Common myeloid progenitor, CD34-positive (primary cell): ENCODE data around the gene CATSPER3.

Experiments
- CTCF ChIA-PET: fragments of 350-600 bp; sonication (Branson Sonifier 250); formaldehyde crosslinking; loops from one replicate; lab custom pipeline; 2021; ENCODE audit warnings: antibody characterized with exemption; lab: Charles Lee
- POLR2A ChIA-PET: fragments of 350-600 bp; sonication (Branson Sonifier 250); formaldehyde crosslinking; loops from one replicate; lab custom pipeline; 2021; ENCODE audit warnings: antibody characterized with exemption; lab: Charles Lee
- DNase-seq, 3 donors: peaks; one replicate each; pipeline versions ENCODE4 v3.0.0 to v3.0.0-alpha.2; 2013
- H3K27ac ChIP-seq, 2 experiments: 1 replicate in 1 of 2; 2 replicates in 1 of 2; pipeline ENCODE4 v1.7.0; 2013; ENCODE audit warnings: inconsistent platforms in 2 of 2, low read length in 2 of 2, mild to moderate bottlenecking in 2 of 2, low read depth in 1 of 2, moderate library complexity in 1 of 2; ENCODE audit not compliant: severe bottlenecking in 2 of 2, insufficient read depth in 1 of 2, poor library complexity in 1 of 2
- H3K27me3 ChIP-seq, 5 experiments: replicated peaks in 2 of 5; 1 replicate in 3 of 5; 2 replicates in 2 of 5; pipeline versions ENCODE4 v1.6.1 to v1.7.0; 2013; ENCODE audit warnings: low read length in 4 of 5, mild to moderate bottlenecking in 2 of 5, moderate library complexity in 2 of 5, inconsistent platforms in 1 of 5; ENCODE audit not compliant: insufficient read depth in 5 of 5, control insufficient read depth in 4 of 5
- H3K36me3 ChIP-seq, 4 experiments: 1 replicate in 2 of 4; 2 replicates in 2 of 4; pipeline versions ENCODE4 v1.6.1 to v1.7.0; 2013; ENCODE audit warnings: low read length in 3 of 4, control low read depth in 1 of 4, mild to moderate bottlenecking in 1 of 4; ENCODE audit not compliant: control insufficient read depth in 4 of 4, insufficient read depth in 4 of 4
- H3K4me1 ChIP-seq, 4 experiments: 1 replicate in 3 of 4; 2 replicates in 1 of 4; pipeline versions ENCODE4 v1.6.1 to v1.7.1; 2013; ENCODE audit warnings: low read length in 3 of 4, mild to moderate bottlenecking in 3 of 4, control low read depth in 1 of 4, inconsistent platforms in 1 of 4, moderate library complexity in 1 of 4; ENCODE audit not compliant: control insufficient read depth in 4 of 4, insufficient read depth in 4 of 4; ENCODE audit errors: control extremely low read depth in 1 of 4
- H3K4me3 ChIP-seq, 7 experiments: 1 replicate in 4 of 7; 2 replicates in 3 of 7; pipeline versions ENCODE4 v1.5.1 to v1.7.0; 2013; ENCODE audit warnings: mild to moderate bottlenecking in 7 of 7, low read length in 6 of 7, moderate library complexity in 6 of 7, inconsistent platforms in 2 of 7, low read depth in 2 of 7, control low read depth in 1 of 7; ENCODE audit not compliant: insufficient read depth in 4 of 7, control insufficient read depth in 1 of 7; ENCODE audit errors: extremely low read depth in 1 of 7
- H3K9me3 ChIP-seq, 5 experiments: 1 replicate in 4 of 5; 2 replicates in 1 of 5; pipeline versions ENCODE4 v1.6.1 to v1.7.1; 2013; ENCODE audit warnings: low read length in 4 of 5, mild to moderate bottlenecking in 2 of 5, inconsistent platforms in 1 of 5, low read depth in 1 of 5, moderate library complexity in 1 of 5; ENCODE audit not compliant: control insufficient read depth in 4 of 5, insufficient read depth in 2 of 5; ENCODE audit errors: control extremely low read depth in 1 of 5
- WGBS: methylation state at CpG from one replicate; pipeline ENCODE4 v1.1.5; 2013; ENCODE audit not compliant: insufficient coverage; 5-methylcytosine and 5-hydroxymethylcytosine counted together

The CATSPER3 gene

DNA sequence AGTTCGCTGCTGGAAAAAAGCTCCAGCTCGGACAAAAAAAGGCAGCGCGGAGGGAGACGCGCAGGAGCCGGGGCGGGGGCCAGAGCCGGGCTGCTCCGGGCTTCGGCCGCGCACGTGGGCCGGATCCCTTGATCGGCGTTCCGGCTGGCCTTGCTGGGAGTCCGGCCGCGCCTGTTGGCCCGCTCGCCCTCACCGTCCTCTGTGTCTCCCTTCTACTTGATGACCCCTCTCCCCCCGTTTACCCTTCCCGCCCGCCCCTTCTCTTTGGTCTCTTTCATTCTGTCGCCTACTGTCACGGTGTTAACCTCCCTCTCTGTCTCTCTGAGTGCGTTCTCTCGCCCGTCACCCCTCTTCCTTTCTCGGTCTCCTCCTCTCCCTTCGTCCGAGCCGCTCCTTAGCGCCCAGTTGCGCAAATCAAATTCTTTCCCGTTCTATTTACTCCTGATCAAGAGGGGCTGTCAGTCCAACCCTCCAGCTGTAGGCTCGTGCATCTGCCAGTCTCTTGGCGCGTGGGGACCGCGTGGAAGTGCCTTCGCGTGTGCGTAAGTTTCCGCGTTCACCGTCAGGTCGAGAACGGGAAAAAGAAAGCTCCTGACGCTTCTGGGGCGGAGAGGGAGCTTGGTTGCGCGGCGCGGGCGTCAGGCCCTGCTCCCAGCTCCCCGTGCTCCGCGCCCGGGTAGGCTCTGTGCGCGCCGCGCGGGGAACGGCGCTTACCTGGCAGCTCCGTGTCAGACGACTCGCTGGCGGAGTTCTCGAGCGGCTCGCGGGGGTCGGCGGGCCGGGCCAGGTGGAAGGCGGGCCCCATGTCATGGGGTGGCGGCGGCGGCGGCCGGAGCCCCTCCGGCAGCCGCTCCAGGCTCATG is 65.5 kb downstream of the CATSPER3 start:
- Histone ChIP-seq H3K36me3 (no peaks in the 10 kb centered on the region), H3K27me3 (peaks cover 29 to 96% (median 73%) of the 10 kb centered on the region in 5 experiments), H3K4me3 (peak overlapping the region in 5 of 7 experiments; percentile 23 to 69 (median 43)), H3K4me1 (peaks cover 0 to 31% (median 19%) of the 10 kb centered on the region in 4 experiments), H3K27ac (peak overlapping the region in 1 of 2 experiments; percentile 75), H3K9me3 (no peaks in the 10 kb centered on the region)
- DNase-seq: peak; percentile 26 to 48 (median 36)
- ChIA-PET CTCF (interaction anchor here (1.1 to 2.5 kb wide), 2 partner anchors 9 kb away, joined by 3 to 7 read pairs; no protein-coding TSS in a partner anchor), POLR2A (no interaction called here)
- under 1% methylated on average over 84 of the region's 89 CpGs for WGBS

DNA sequence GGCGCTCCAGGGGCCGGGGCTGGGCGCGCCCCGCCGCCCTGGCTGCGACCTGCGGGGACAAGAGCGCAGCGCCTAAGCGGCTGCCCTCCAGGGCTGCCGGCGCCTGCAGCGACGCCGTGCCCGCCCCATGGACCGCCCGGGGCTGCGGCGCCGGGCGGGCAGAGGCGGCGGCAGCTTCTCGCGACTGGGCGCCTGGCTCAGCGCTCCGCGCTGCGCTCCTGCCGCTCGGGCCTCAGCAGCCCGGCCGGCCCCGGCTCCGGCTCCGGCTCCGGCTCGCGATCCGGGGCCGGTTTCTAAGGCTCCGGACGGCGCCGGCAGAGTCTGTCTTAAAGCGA is 66.2 kb downstream of the CATSPER3 start, which contains the start of gene PITX1:
TSS of gene PITX1 (minus strand) at position 328 of the 335 bp plus-strand sequence. CDS start 347 bp downstream, outside the sequence.
- CTCF ChIA-PET: interaction anchor here (1.1 to 2.5 kb wide), 2 partner anchors 9 to 10 kb away, joined by 3 to 7 read pairs; no protein-coding TSS in a partner anchor
- H3K4me1 ChIP-seq: peaks cover 0 to 32% (median 20%) of the 10 kb centered on the region in 4 experiments
- no peak for DNase-seq
- peak within 1 kb of the TSS in 1 of 2 experiments; percentile 73 for H3K27ac ChIP-seq
- H3K9me3 ChIP-seq: no peaks in the 10 kb centered on the region
- under 1% methylated on average over 46 of the region's 49 CpGs for WGBS
- POLR2A ChIA-PET: no interaction called here
- H3K4me3 ChIP-seq: peak within 1 kb of the TSS in 5 of 7 experiments; percentile 23 to 69 (median 43)
- no peaks in the 10 kb centered on the region for H3K36me3 ChIP-seq
- peaks cover 29 to 96% (median 77%) of the 10 kb centered on the region in 5 experiments for H3K27me3 ChIP-seq

DNA sequence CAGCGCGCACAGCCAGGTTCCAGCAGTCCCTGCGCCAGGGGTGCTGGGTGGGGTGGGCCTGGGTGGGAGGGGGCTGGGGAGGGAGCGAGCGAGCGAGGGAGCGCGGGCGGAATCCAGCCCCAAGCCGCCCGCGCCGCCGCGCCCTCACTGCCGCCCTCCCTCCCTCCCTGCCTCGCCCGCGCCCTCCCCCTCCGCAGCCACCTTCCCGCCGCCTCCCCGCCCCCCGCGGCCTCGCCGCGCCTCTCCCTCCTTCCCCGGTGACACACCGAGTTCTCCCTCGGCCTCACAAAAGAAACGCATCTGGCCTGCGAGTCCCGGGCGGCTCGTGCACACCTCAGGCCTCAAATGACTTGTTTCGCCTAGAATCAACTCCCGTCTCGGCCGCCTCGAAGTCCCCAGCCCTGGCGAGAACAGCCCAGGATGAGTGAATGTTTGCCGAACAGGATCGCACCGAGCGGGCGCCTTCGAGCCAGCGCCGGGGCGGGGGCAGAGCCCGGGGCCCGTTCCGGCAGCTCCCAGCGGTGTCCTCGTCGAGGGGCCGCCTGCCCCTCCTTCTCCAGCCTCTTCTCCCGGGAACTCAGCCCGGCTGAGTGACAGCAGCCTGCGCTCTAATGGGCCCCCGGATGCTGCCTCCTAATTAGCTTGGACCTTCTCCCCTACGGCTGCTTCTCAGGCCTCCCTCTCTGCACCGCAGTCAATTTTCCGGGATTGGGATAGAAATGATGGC is 66.7 kb downstream of the CATSPER3 start:
- peak overlapping the region in 2 of 7 experiments; percentile 55 to 69 for H3K4me3 ChIP-seq
- peak; percentile 32 to 69 (median 57) for DNase-seq
- CTCF ChIA-PET: interaction anchor here (1.1 kb wide), 1 partner anchor 10 kb away, joined by 3 read pairs; no protein-coding TSS in a partner anchor
- WGBS: 6% methylated on average over 32 of the region's 65 CpGs
- H3K27me3 ChIP-seq: peaks cover 28 to 96% (median 77%) of the 10 kb centered on the region in 5 experiments
- no peaks in the 10 kb centered on the region for H3K9me3 ChIP-seq
- peaks cover 0 to 37% (median 24%) of the 10 kb centered on the region in 4 experiments for H3K4me1 ChIP-seq
- H3K36me3 ChIP-seq: no peaks in the 10 kb centered on the region
- H3K27ac ChIP-seq: peak overlapping the region in 1 of 2 experiments; percentile 56
- POLR2A ChIA-PET: no interaction called here

DNA sequence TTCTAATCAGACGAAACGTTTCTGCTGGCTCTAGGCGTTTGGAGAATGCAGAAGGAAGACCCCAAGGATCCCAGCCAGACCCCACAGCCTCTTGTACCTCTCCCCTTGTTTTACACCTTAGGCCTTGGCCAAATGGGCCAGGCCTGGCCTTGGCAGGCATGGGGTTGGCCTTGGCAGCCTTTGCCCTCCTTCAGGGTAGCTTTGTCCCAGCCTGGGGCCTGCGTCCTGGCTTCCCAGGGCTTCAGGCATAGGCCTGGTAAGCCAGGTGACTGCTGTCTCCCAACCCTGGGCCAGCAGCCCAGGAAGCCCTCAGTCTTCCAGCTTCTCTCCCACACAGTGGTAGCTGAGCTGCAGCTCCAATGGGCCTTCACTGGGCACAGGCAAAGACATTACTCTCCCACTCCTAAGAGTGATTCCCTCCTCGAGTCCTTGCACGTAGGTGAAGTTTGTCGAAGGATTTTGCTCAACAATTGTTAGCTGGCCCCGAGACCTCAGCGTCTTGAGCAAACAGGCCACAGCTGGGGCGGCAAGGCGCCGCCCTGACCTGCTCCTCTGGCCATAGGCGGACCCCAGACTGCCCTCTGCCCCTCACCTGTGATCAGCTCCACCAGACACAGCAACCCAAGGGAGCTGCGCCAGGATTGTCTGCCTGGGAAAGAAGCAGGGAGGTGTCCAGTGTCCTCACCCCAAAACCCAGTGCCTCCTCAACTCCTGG is 67.4 kb downstream of the CATSPER3 start:
- Histone ChIP-seq H3K27me3 (peaks cover 21 to 96% (median 71%) of the 10 kb centered on the region in 5 experiments), H3K9me3 (no peaks in the 10 kb centered on the region), H3K36me3 (no peaks in the 10 kb centered on the region), H3K27ac (peak overlapping the region in 1 of 2 experiments; percentile 56), H3K4me1 (peaks cover 0 to 44% (median 27%) of the 10 kb centered on the region in 4 experiments), H3K4me3 (no peak overlapping the region)
- ChIA-PET POLR2A (no interaction called here), CTCF (interaction anchor here (1.2 kb wide), 1 partner anchor 177 kb away, joined by 3 read pairs; no protein-coding TSS in a partner anchor)
- WGBS: 69% methylated on average over 10 of the region's 14 CpGs
- no peak for DNase-seq

DNA sequence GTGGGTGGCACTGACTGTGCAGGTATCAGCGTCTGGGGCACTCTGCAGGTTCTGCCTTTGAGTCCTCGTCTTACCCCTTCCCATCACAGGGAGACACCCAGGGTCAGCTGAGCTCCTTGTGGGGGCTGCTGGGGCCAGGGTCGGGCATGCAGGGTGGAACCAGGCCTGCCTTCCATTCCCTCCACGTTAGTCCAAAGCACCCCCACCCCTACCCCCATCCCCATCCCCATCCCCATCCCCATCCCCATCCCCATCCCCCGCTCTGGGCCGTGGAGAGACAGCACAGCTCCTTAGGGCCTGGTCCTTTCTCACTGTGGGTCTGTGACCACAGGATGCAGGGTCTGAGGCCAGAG is 67.9 kb downstream of the CATSPER3 start:
- Histone ChIP-seq H3K9me3 (no peaks in the 10 kb centered on the region), H3K36me3 (no peaks in the 10 kb centered on the region), H3K27ac (peak overlapping the region in 1 of 2 experiments; percentile 56), H3K4me1 (peaks cover 0 to 43% (median 28%) of the 10 kb centered on the region in 4 experiments), H3K4me3 (no peak overlapping the region), H3K27me3 (peaks cover 15 to 96% (median 71%) of the 10 kb centered on the region in 5 experiments)
- WGBS: 68% methylated on average over 2 of the region's 6 CpGs
- POLR2A ChIA-PET: no interaction called here
- no peak for DNase-seq
- CTCF ChIA-PET: interaction anchor here (1.2 kb wide), 1 partner anchor 177 kb away, joined by 3 read pairs; no protein-coding TSS in a partner anchor

DNA sequence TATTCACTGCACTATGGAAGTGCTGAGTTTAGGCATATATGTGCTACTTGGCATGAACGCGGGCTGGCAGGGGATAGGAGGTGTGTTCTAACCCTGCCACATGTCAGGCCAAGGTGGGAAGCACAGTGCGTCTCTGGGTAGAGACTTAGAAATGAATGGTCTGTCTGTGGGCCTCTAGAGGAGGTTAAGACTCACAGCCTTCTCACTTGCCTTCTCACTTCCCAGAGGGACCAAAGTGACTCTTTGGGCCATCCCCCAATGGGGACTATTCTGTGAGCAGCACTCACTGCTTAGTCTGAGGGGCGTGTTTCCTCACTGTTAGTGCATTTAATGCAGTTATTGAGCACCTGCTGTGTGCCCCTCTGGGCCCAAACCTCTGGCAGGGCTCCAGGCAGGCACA is 68.7 kb downstream of the CATSPER3 start:
- Histone ChIP-seq H3K4me1 (peaks cover 0 to 38% (median 24%) of the 10 kb centered on the region in 4 experiments), H3K27me3 (peaks cover 11 to 96% (median 66%) of the 10 kb centered on the region in 5 experiments), H3K9me3 (no peaks in the 10 kb centered on the region), H3K27ac (no peak overlapping the region), H3K4me3 (no peak overlapping the region), H3K36me3 (no peaks in the 10 kb centered on the region)
- DNase-seq: no peak
- POLR2A ChIA-PET: no interaction called here
- CTCF ChIA-PET: no interaction called here
- 81% methylated on average over 2 of the region's 4 CpGs for WGBS
